HG02852 (cell line): ENCODE data around the gene SULT2B1.

Experiments used
- ATAC-seq: cut with Tn5 transposase; IDR thresholded peaks from one replicate; pipeline ENCODE4 v1.9.1; 2021; ENCODE audit warnings: mild to moderate bottlenecking, moderate library complexity; ENCODE audit not compliant: unreplicated experiment

Gene SULT2B1

DNA sequence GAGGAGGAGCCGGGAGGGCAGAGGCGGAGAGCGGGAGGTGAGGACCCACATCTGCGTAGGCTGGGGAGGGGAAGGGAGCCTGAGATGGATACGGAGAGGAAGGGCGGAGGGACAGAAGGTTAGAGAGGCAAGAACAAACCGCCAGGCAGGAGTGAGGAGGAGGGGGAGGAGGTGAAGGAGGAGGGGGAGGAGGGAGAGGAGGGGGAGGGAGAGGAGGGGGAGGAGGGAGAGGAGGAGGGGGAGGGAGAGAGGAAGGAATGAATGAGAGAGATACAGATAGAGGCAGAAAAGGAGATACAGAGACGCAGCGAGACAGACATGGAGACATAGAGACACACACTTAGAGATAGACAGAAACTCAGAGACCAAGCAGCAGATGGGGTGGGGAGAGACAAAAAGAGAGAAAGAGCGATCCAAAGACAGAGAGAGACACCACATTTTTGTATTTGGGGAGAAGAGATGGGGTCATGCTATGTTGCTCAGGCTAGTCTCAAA is 94.8 kb downstream of the SULT2B1 start:
- no peak for ATAC-seq

DNA sequence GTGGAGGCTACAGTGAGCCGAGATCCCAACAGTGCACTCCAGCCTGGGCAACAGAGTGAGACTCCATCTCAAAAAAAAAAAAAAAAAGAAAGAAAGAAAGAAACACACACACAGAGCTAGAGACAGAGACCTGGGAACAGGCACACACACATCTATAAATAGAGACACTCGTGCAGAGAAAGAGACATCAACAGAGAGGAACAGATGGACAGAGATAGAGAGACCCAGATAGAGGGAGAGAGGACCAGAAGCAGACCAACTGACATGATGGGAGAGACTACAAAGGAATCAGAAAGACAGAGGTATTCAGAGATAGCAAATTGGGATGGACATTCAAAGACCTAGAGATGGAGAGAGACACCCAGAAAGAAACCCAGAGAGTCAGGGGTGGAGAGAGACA is 96.2 kb downstream of the SULT2B1 start:
- ATAC-seq: no peak
